Astrocyte (in vitro differentiated cells and primary cell): ENCODE measurements around the gene EIF3L.

Experiments used
- CTCF ChIP-seq: IDR thresholded peaks from 2 replicates; pipeline ENCODE4 v1.5.1; 2011; ENCODE audit warnings: low read depth, mild to moderate bottlenecking, inconsistent platforms, low read length, moderate library complexity; ENCODE audit not compliant: insufficient read depth
- EZH2 ChIP-seq: IDR thresholded peaks from 2 replicates; pipeline ENCODE4 v1.6.1; 2012; ENCODE audit warnings: mild to moderate bottlenecking, low read length, inconsistent platforms; ENCODE audit not compliant: insufficient read depth

- TF ChIP-seq CTCF (no peak), EZH2 (no peak)
Measured at GRCh38 chr22:37820350-37820749, 28.9 kb upstream of the EIF3L start.
